Activated T-helper 1 cell treated with Interleukin-2 at 50 U/mL for 16 hours (primary cell): ENCODE measurements around the gene HLA-DRB1.
"Not testable (repeated sequence)": the region's sequence is repeated elsewhere in the genome, so short reads cannot be mapped to it uniquely, and the experiment has no call there.

Experiments used
- DNase-seq: peaks from one replicate; pipeline ENCODE4 v3.0.0-alpha.2; 2020; ENCODE audit warnings: low read depth

Gene HLA-DRB1

GRCh38 chr6:32609731-32610640 is 20.3 kb upstream of the HLA-DRB1 start:
- no peak for DNase-seq

DNA sequence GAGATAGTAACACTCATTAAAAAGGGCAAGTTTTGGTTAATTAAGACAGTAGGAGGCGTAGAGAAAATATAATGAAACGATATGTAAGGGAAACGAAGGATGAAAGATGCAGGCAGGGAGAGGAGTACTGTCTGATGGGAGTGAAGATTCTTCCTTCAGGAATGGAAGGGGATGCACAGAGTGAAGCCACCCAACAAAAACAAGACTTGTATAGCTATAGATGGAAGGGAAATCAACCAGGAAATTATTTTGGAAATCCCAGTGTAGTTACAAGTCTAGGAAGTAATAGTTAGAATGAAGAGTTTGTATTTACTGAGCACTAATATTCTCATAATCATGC is 19.7 kb upstream of the HLA-DRB1 start:
- DNase-seq: no peak

- no peak for DNase-seq
Observed at GRCh38 chr6:32608362-32608761, 18.7 kb upstream of the HLA-DRB1 start.

- DNase-seq: no peak
Observed at GRCh38 chr6:32607988-32608298, 18.3 kb upstream of the HLA-DRB1 start.

DNA sequence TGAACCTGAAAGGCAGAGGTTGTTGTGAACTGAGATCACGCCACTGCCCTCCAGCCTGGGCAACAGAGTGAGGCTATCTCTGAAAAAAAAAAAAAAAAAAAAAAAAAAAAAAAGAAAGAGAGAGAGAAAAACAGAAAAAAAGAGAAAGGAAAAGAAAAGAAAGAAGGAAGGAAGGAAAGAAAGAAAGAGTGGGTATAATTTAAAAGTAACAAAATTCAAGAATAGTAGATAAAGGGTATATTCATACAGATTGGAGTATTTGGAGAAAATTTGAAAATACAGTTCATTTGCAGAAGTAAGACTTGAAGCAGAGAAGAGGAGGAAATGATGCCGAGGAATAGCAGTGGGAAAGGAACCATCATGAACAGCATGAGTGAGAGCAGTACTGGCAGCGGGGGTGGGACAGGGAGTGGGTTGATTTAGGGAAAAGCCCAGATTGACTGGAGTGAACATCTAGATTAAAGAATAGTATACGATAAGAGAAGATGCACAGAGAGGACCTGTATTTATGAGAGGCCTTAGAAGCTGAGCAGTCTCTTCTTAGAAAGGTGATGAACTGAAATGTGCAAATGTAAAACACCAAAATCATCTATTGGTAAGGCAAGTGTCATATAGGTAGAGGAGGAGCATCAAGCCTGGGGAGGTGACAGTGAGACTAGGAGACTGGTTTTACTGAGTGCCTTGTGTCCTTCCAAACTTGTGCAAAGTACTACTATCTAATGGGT is 17.8 kb upstream of the HLA-DRB1 start:
- DNase-seq: no peak

- no peak for DNase-seq
Observed at GRCh38 chr6:32604434-32604877, 14.8 kb upstream of the HLA-DRB1 start.

DNA sequence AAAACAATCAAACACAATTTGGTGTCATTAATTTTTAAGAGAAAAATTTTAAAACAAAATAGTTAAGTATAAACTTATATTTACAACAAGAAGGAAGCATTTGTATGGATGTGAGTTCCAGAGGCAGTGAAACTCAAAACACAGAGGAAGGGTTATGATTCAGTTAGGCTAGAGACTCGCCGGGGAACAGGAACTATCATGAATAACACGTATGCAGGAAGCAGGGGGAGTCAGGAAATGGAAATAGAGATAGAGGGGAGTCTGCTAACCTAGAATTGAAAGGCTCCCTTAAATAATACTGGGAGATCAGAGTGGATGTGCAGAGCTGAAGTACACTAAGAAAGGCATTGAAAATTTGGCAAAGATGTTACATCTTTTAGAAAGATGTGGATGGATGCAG is 14.2 kb upstream of the HLA-DRB1 start:
- no peak for DNase-seq

- no peak for DNase-seq
Observed at GRCh38 chr6:32603222-32603621, 13.6 kb upstream of the HLA-DRB1 start.

DNA sequence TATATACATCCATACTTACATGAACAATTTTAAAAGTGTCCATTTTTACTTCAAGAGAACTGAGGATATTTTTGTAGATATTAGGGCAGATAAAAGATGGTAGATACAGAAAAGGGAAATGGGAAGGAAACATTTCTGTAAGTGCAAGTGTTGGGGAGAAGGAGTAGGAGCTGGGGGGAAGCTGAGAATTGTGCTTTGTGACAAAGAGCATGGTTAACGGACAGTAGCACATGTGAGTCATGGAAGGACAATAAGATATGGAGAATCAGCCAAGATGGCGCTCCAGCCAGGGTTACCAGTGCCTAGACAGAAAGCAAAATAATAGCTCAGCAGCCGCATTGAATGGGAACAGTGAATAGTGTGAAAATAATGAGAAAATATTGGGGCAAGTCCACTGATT is 12.7 kb upstream of the HLA-DRB1 start:
- DNase-seq: no peak

GRCh38 chr6:32597024-32597423 is 7.4 kb upstream of the HLA-DRB1 start:
- no peak for DNase-seq

DNA sequence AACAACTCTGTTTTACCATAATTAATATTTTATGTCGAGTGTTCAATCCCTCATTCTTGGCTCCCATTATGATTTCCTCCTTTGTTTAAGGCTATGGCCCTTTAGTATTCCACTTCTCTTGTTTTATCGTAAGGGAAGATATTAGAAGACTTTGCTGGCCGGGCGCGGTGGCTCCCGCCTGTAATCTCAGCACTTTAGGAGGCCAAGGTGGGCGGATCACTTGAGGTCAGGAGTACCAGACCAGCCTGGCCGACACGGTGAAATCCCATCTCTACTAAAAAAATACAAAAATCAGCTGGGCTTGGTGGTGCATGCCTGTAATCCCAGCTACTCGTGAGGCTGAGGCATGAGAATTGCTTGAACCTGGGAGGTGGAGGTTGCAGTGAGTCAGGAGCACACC is 1.1 kb upstream of the HLA-DRB1 start:
- DNase-seq: not testable (repeated sequence)

GRCh38 chr6:32588156-32588555 is 1.5 kb downstream of the HLA-DRB1 start:
- no peak for DNase-seq

DNA sequence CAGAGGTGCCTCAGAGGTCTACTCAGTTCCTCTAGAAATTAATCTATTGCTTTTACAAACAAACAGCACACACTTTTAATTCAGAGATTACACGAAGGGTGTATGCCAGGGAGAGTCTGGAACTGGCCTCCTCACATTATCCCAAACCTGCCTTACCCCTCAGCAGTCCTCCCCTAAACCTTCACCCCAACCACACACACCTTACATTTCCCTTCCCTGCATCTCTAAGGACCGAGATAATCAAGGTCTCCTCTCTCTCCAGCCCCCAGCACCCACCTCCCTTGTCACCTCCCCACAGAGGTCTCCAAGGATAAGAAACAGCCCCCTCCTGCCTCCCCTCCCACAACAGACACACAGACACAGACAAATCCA is 6.1 kb downstream of the HLA-DRB1 start:
- DNase-seq: no peak

DNA sequence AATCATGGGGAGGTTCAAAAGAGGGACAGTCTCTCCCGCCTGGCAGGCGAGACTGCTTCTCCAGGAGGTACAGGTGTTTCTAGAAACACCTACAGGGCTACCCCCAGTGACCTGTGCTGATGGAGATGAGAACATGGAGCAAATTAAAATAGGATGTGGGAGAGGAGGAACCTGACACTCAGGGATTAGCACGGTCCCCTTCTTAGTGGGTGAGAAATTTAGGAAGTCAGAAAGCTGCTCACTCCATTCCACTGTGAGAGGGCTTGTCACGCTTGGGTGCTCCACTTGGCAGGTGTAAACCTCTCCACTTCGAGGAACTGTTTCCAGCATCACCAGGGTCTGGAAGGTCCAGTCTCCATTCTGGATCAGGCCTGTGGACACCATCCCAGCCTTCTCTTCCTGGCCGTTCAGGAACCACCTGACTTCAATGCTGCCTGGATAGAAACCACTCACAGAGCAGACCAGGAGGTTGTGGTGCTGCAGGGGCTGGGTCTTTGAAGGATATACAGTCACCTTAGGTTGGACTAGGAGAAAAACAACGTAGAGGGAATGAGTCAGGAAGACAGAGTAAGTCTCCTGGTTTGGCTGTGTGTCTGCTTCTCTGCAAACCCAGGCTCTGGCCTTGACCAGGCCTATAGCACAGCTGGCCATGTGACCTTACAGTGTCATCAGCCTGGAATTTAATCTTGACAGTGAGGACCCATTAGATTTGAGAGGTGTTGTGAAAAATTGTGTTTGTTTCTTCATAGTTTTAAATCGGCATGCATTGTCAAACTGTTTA is 8.1 kb downstream of the HLA-DRB1 start:
- DNase-seq: no peak

DNA sequence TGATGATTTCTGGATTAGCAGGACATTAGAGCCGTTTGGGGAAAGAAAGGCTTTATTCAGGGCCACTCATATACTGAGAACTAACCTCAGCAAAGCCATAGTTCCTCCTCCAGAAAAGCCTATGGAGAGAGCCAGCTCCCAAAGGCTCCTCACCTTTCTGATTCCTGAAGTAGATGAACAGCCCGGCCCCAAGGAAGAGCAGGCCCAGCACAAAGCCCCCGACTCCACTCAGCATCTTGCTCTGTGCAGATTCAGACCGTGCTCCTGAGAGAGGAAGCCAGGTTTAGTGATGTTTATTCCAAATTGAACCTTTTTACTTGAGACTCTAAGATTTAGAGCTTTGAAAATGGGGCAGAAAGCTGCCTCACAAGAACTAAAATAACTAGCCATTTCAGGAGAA is 9.1 kb downstream of the HLA-DRB1 start:
- no peak for DNase-seq

- DNase-seq: no peak
Observed at GRCh38 chr6:32578962-32579361, 10.7 kb downstream of the HLA-DRB1 start.

GRCh38 chr6:32577493-32577892 is 12.2 kb downstream of the HLA-DRB1 start:
- DNase-seq: not testable (repeated sequence)

DNA sequence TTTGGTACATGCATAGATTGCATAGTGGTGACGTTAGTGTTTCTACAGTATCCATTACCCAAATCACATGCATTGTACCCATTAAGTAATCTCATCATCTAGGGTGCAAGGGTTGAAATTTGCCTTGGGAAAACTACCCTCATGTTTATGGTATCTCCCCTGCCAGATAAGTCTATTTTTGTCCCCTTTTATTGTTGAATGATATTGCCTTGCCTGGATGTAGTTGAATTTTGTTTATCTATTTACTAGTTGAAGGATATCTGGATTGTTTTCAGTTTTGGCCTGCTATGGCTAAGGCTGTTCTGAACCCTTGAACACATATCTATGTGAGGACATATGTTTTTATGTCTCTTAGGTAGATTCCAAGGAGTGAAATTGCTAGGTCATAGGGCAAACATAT is 13.4 kb downstream of the HLA-DRB1 start:
- no peak for DNase-seq

DNA sequence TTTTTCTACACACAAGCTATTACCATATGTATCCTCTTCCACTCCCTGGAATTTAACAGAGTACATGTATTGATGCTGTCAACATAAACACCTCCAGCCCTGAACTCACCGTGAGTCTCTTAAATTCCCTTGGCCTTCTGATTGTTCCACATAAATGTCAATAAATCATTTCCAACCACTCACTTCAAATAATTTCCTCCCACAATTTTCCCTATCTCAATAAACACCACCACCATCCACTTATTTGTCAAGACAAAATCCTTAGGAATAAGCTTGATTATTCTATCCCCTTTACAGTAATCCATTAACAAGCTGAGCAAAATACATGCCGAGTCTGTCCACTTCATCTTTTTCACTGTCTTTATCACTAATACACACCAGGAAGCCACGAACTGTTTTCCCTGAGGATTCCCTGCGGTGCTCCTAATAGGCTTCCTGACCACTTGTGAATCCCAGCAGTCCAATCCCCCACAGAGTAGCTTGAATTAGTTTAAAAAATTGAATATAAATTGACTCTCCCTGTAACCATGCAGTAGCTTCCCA is 19.2 kb downstream of the HLA-DRB1 start:
- DNase-seq: no peak

DNA sequence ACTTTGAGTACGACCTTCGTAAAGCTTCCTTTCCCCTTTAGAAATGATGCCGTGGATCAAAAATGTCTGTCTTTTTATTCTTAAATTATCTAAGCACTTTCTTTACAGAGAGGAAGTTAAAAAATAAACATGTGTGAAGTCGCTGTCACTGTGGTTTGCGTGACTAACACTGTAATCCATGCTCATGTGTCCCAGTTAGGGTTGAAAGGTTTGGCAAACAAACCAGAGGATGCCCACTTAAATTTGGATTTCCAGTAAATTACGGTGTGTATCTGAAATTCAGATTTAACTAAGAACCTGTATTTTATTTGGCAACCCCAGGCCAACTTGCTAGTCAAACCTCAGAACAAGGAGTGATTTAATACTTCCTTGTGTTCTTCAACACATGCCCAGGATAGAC is 21.1 kb downstream of the HLA-DRB1 start:
- DNase-seq: no peak

DNA sequence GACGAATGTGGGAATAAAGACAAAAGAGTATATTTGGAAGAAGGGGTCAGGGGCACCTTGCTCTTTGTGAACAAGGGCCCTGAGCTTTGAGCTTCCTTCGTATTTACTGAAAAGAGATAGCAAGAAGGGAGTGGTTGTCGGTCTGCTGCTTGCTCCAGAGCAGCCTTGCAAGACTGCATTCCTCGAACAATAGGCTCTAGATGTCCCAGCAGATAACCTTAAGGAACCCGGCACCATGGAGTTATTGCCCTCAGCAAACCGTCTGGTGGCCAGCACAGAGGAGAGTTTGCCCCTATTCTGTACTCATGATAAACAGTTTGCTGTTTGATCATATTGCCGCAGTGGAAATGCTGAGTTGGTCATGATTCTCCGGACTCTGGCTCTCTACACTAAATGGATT is 22.7 kb downstream of the HLA-DRB1 start:
- DNase-seq: no peak

- no peak for DNase-seq
Observed at GRCh38 chr6:32565511-32565910, 24.1 kb downstream of the HLA-DRB1 start.

GRCh38 chr6:32562940-32563339 is 26.7 kb downstream of the HLA-DRB1 start:
- DNase-seq: no peak
